GM18870 (cell line): ENCODE measurements around the gene ACTR8.

ENCODE experiments used
- ATAC-seq: cut with Tn5 transposase; IDR thresholded peaks from one replicate; pipeline ENCODE4 v1.9.1; 2021; ENCODE audit warnings: moderate library complexity; ENCODE audit not compliant: unreplicated experiment

The ACTR8 gene

GRCh38 chr3:53817809-53818208 lies 64.1 kb downstream of the ACTR8 start:
- ATAC-seq: no peak

GRCh38 chr3:53817211-53817610 lies 64.7 kb downstream of the ACTR8 start:
- no peak for ATAC-seq
